GM21360 (cell line): Measurements from ENCODE around the gene ZDHHC12.

Source experiments
- ATAC-seq: cut with Tn5 transposase; IDR thresholded peaks from one replicate; pipeline ENCODE4 v1.9.1; 2021; ENCODE audit warnings: mild to moderate bottlenecking, moderate library complexity; ENCODE audit not compliant: unreplicated experiment

Gene ZDHHC12

GRCh38 chr9:128731093-128731492 lies 7.2 kb upstream of the ZDHHC12 start:
- ATAC-seq: no peak

- ATAC-seq: no peak
Measured at GRCh38 chr9:128729766-128730517, 6.0 kb upstream of the ZDHHC12 start.

- ATAC-seq: no peak
Measured at GRCh38 chr9:128729302-128729701, 5.4 kb upstream of the ZDHHC12 start.

GRCh38 chr9:128728298-128728697 lies 4.4 kb upstream of the ZDHHC12 start:
- ATAC-seq: no peak

GRCh38 chr9:128727640-128728248 lies 3.8 kb upstream of the ZDHHC12 start:
- ATAC-seq: no peak

GRCh38 chr9:128724744-128725211 lies 851 bp upstream of the ZDHHC12 start:
- ATAC-seq: peak; percentile 14

- ATAC-seq: no peak
Measured at GRCh38 chr9:128723352-128723865, 518 bp downstream of the ZDHHC12 start.

GRCh38 chr9:128722380-128723351 lies 1.3 kb downstream of the ZDHHC12 start:
- ATAC-seq: no peak

- ATAC-seq: no peak
Measured at GRCh38 chr9:128721487-128722010, 2.4 kb downstream of the ZDHHC12 start.

GRCh38 chr9:128720841-128721486 lies 3.0 kb downstream of the ZDHHC12 start:
- ATAC-seq: no peak

- no peak for ATAC-seq
Measured at GRCh38 chr9:128719919-128720605, 3.9 kb downstream of the ZDHHC12 start.

- no peak for ATAC-seq
Measured at GRCh38 chr9:128718475-128718874, 5.5 kb downstream of the ZDHHC12 start.

- ATAC-seq: no peak
Measured at GRCh38 chr9:128718047-128718446, 5.9 kb downstream of the ZDHHC12 start.

GRCh38 chr9:128716581-128717254 lies 7.2 kb downstream of the ZDHHC12 start:
- no peak for ATAC-seq

GRCh38 chr9:128715436-128715750 lies 8.5 kb downstream of the ZDHHC12 start:
- ATAC-seq: no peak

- ATAC-seq: no peak
Measured at GRCh38 chr9:128714586-128715435, 9.1 kb downstream of the ZDHHC12 start.

- ATAC-seq: no peak
Measured at GRCh38 chr9:128713941-128714573, 9.9 kb downstream of the ZDHHC12 start.

GRCh38 chr9:128713411-128713780 lies 10.5 kb downstream of the ZDHHC12 start:
- no peak for ATAC-seq
